H1 (cell line): ENCODE data around the gene TLR4. TPM values are rescaled to one million over a fixed set of nuclear protein-coding genes. Genes with fewer than 3 reads are reported as not detected.

ENCODE experiments used
- CTCF ChIA-PET: fragments of 300-600 bp; sonication (Branson Sonifier 250); formaldehyde crosslinking; loops from one replicate; lab custom pipeline; 2021; ENCODE audit not compliant: partially characterized antibody; lab: Charles Lee
- POLR2A ChIA-PET: fragments of 300-600 bp; sonication (Branson Sonifier 250); formaldehyde crosslinking; loops from one replicate; lab custom pipeline; 2021; ENCODE audit warnings: inconsistent platforms; ENCODE audit not compliant: partially characterized antibody; lab: Charles Lee
- DNase-seq, 2 experiments: peaks; one replicate each; pipeline versions ENCODE4 v3.0.0 to v3.0.0-alpha.2; 2010 to 2022; ENCODE audit warnings: low spot score in 2 of 2, low read depth in 1 of 2, mixed read lengths in 1 of 2
- FAIRE-seq: peaks from 2 replicates; lab custom pipeline; 2011; peaks lifted over from hg19 to GRCh38; lab: Jason Lieb, UNC
- H2AFZ ChIP-seq: 2 replicates; pipeline ENCODE4 v1.8.1; 2012; ENCODE audit warnings: low read length, inconsistent platforms
- H2AK5ac ChIP-seq: 2 replicates; pipeline ENCODE4 v1.6.1; 2013; ENCODE audit warnings: low read depth, low read length
- H2BK120ac ChIP-seq: replicated peaks from 2 replicates; pipeline ENCODE3; 2013; ENCODE audit warnings: low read depth, low read length, inconsistent platforms
- H2BK12ac ChIP-seq: 2 replicates; pipeline ENCODE4 v1.6.1; 2013; ENCODE audit warnings: low read depth, low read length
- H2BK15ac ChIP-seq: 2 replicates; pipeline ENCODE4 v1.6.1; 2013; ENCODE audit warnings: low read length
- H2BK20ac ChIP-seq: 2 replicates; pipeline ENCODE4 v1.6.1; 2013; ENCODE audit warnings: low read length
- H2BK5ac ChIP-seq: 2 replicates; pipeline ENCODE4 v1.6.1; 2013; ENCODE audit warnings: low read depth, low read length
- H3K14ac ChIP-seq: 2 replicates; pipeline ENCODE4 v1.6.1; 2013; ENCODE audit warnings: inconsistent platforms; ENCODE audit not compliant: insufficient read length
- H3K18ac ChIP-seq: 2 replicates; pipeline ENCODE4 v1.6.1; 2013; ENCODE audit warnings: low read length; ENCODE audit errors: extremely low read depth
- H3K23ac ChIP-seq: 2 replicates; pipeline ENCODE4 v1.6.1; 2013; ENCODE audit warnings: inconsistent platforms; ENCODE audit not compliant: insufficient read length
- H3K23me2 ChIP-seq: 2 replicates; pipeline ENCODE4 v1.6.1; 2013; ENCODE audit warnings: low read depth, low read length
- H3K27ac ChIP-seq: 2 replicates; pipeline ENCODE4 v1.6.1; 2011; ENCODE audit warnings: low read depth, low read length, inconsistent platforms
- H3K27me3 ChIP-seq, 4 experiments: replicated peaks in 1 of 4; 1 replicate in 1 of 4; 2 replicates in 3 of 4; pipeline versions ENCODE4 v1.6.1 to v1.8.1; 2011 to 2013; ENCODE audit warnings: low read length in 3 of 4, mild to moderate bottlenecking in 3 of 4, inconsistent platforms in 2 of 4, mixed read lengths in 2 of 4, moderate library complexity in 1 of 4; ENCODE audit not compliant: control insufficient read depth in 3 of 4, insufficient read depth in 3 of 4; ENCODE audit errors: extremely low read depth in 1 of 4
- H3K36me3 ChIP-seq, 4 experiments: 2 replicates each; pipeline versions ENCODE4 v1.6.1 to v1.8.1; 2011 to 2013; ENCODE audit warnings: mild to moderate bottlenecking in 4 of 4, low read length in 3 of 4, moderate library complexity in 2 of 4, control low read depth in 1 of 4, inconsistent platforms in 1 of 4; ENCODE audit not compliant: insufficient read depth in 4 of 4, control insufficient read depth in 2 of 4
- H3K4ac ChIP-seq: replicated peaks from 2 replicates; pipeline ENCODE3; 2013; ENCODE audit warnings: low read length, low read depth, mixed read lengths, inconsistent platforms; ENCODE audit not compliant: insufficient read length
- H3K4me1 ChIP-seq, 4 experiments: replicated peaks in 1 of 4; 1 replicate in 1 of 4; 2 replicates in 3 of 4; pipeline versions ENCODE4 v1.6.1 to v1.8.1; 2011 to 2013; ENCODE audit warnings: low read length in 3 of 4, inconsistent platforms in 2 of 4, mixed read lengths in 1 of 4; ENCODE audit not compliant: insufficient read depth in 4 of 4, control insufficient read depth in 3 of 4
- H3K4me2 ChIP-seq, 2 experiments: 2 replicates each; pipeline versions ENCODE4 v1.6.1 to v1.8.1; 2011 to 2013; ENCODE audit warnings: low read depth in 2 of 2, low read length in 2 of 2, control low read depth in 1 of 2, inconsistent platforms in 1 of 2, mild to moderate bottlenecking in 1 of 2; ENCODE audit not compliant: insufficient read depth in 1 of 2
- H3K4me3 ChIP-seq, 4 experiments: fragments of 200-600, 300-600 bp in 1 of 4; sonication (generic), shearing (Covaris generic), sonication (Bioruptor Twin) in 1 of 4; 2 replicates each; pipeline versions ENCODE4 v1.5.1 to v1.8.1; 2011 to 2016; ENCODE audit warnings: low read length in 4 of 4, low read depth in 3 of 4, control low read depth in 2 of 4, inconsistent platforms in 2 of 4, mild to moderate bottlenecking in 2 of 4, mixed read lengths in 1 of 4, moderate library complexity in 1 of 4; ENCODE audit not compliant: insufficient read depth in 2 of 4; ENCODE audit errors: extremely low read depth in 1 of 4
- H3K56ac ChIP-seq: replicated peaks from 2 replicates; pipeline ENCODE3; 2013; ENCODE audit warnings: low read depth, mild to moderate bottlenecking, mixed read lengths, low read length, inconsistent platforms; ENCODE audit not compliant: insufficient read length
- H3K79me1 ChIP-seq: 2 replicates; pipeline ENCODE4 v1.6.1; 2013; ENCODE audit warnings: low read depth, low read length, control low read depth
- H3K79me2 ChIP-seq, 2 experiments: 2 replicates each; pipeline versions ENCODE4 v1.6.1 to v1.8.1; 2012 to 2013; ENCODE audit warnings: low read length in 2 of 2, mild to moderate bottlenecking in 2 of 2, inconsistent platforms in 1 of 2; ENCODE audit not compliant: insufficient read depth in 2 of 2, control insufficient read depth in 1 of 2
- H3K9ac ChIP-seq, 4 experiments: replicated peaks in 1 of 4; 1 replicate in 1 of 4; 2 replicates in 3 of 4; pipeline versions ENCODE4 v1.6.1 to v1.8.1; 2011 to 2013; ENCODE audit warnings: low read depth in 3 of 4, low read length in 3 of 4, control low read depth in 2 of 4, mild to moderate bottlenecking in 2 of 4, moderate library complexity in 2 of 4, inconsistent platforms in 1 of 4; ENCODE audit errors: extremely low read depth in 1 of 4
- H3K9me3 ChIP-seq, 2 experiments: 2 replicates each; pipeline versions ENCODE4 v1.6.1 to v1.8.1; 2012 to 2013; ENCODE audit warnings: mild to moderate bottlenecking in 2 of 2, moderate library complexity in 2 of 2, control low read depth in 1 of 2, inconsistent platforms in 1 of 2, low read depth in 1 of 2, low read length in 1 of 2, mixed read lengths in 1 of 2; ENCODE audit not compliant: insufficient read depth in 2 of 2
- H4K20me1 ChIP-seq, 2 experiments: replicated peaks in 1 of 2; 2 replicates each; pipeline versions ENCODE3 to v1.8.1; 2011 to 2013; ENCODE audit warnings: inconsistent platforms in 2 of 2, low read length in 2 of 2, mild to moderate bottlenecking in 1 of 2; ENCODE audit not compliant: insufficient read depth in 2 of 2, control insufficient read depth in 1 of 2
- H4K5ac ChIP-seq: 2 replicates; pipeline ENCODE4 v1.6.1; 2013; ENCODE audit warnings: low read length, low read depth, mixed read lengths, inconsistent platforms; ENCODE audit not compliant: insufficient read length
- H4K8ac ChIP-seq: 2 replicates; pipeline ENCODE4 v1.8.0; 2013; ENCODE audit warnings: mild to moderate bottlenecking, moderate library complexity, low read length, inconsistent platforms; ENCODE audit not compliant: insufficient read depth; ENCODE audit errors: extremely low read depth
- H4K91ac ChIP-seq: replicated peaks from 2 replicates; pipeline ENCODE3; 2013; ENCODE audit warnings: low read length, mixed read lengths, inconsistent platforms; ENCODE audit not compliant: insufficient read length
- BACH1 ChIP-seq: IDR thresholded peaks from 2 replicates; pipeline ENCODE4 v1.6.1; 2012; ENCODE audit warnings: low read length, improper control_type of control experiment
- EZH2 ChIP-seq: fragments of 200-600 bp; sonication (generic); IDR thresholded peaks from 2 replicates; pipeline ENCODE4 v1.7.1; 2012; ENCODE audit warnings: low read depth, mild to moderate bottlenecking, moderate library complexity, low read length, inconsistent platforms; ENCODE audit not compliant: severe bottlenecking
- HDAC2 ChIP-seq, 2 experiments: fragments of 300-600 bp in 1 of 2; sonication (generic) in 1 of 2; IDR thresholded peaks; 2 replicates each; pipeline ENCODE4 v1.6.1; 2011 to 2012; ENCODE audit warnings: low read depth in 2 of 2, low read length in 2 of 2, mild to moderate bottlenecking in 2 of 2, moderate library complexity in 2 of 2, borderline replicate concordance in 1 of 2, inconsistent platforms in 1 of 2
- HDAC6 ChIP-seq: IDR thresholded peaks from one replicate; pipeline ENCODE4 v1.7.1; 2012; ENCODE audit warnings: low read depth, mild to moderate bottlenecking, inconsistent platforms, low read length, moderate library complexity
- KDM4A ChIP-seq: IDR thresholded peaks from one replicate; pipeline ENCODE4 v1.7.1; 2012; ENCODE audit warnings: low read depth, mild to moderate bottlenecking, moderate library complexity, low read length, inconsistent platforms; ENCODE audit not compliant: severe bottlenecking
- KDM5A ChIP-seq: fragments of 200-600 bp; IDR thresholded peaks from 2 replicates; pipeline ENCODE4 v1.7.1; 2012; ENCODE audit warnings: mild to moderate bottlenecking, low read length, inconsistent platforms, mixed read lengths
- MAFK ChIP-seq: IDR thresholded peaks from 2 replicates; pipeline ENCODE4 v1.6.1; 2012; ENCODE audit warnings: low read depth, mild to moderate bottlenecking, improper control_type of control experiment, low read length
- POLR2AphosphoS5 ChIP-seq: IDR thresholded peaks from 2 replicates; pipeline ENCODE4 v1.6.1; 2011; ENCODE audit warnings: low read depth, low read length
- RXRA ChIP-seq: IDR thresholded peaks from 2 replicates; pipeline ENCODE4 v1.6.1; 2011; ENCODE audit warnings: low read depth, mild to moderate bottlenecking, low read length, moderate library complexity; ENCODE audit not compliant: insufficient read depth
- SIN3A ChIP-seq, 2 experiments: IDR thresholded peaks in 1 of 2; conservative IDR thresholded peaks in 1 of 2; 2 replicates each; pipeline ENCODE4 v1.6.1; 2011 to 2012; ENCODE audit warnings: low read length in 2 of 2, improper control_type of control experiment in 1 of 2, low read depth in 1 of 2, mild to moderate bottlenecking in 1 of 2
- SRF ChIP-seq: IDR thresholded peaks from 2 replicates; pipeline ENCODE4 v1.6.1; 2011; ENCODE audit warnings: mild to moderate bottlenecking, low read depth, low read length, moderate library complexity
- SUZ12 ChIP-seq: fragments of 200-600 bp; sonication (generic); IDR thresholded peaks from 2 replicates; pipeline ENCODE4 v1.6.1; 2012; ENCODE audit warnings: mild to moderate bottlenecking, inconsistent platforms, low read length, moderate library complexity, mixed read lengths
- WGBS, 2 experiments: shearing (Covaris generic) in 1 of 2; methylation state at CpG; one replicate each; pipeline versions ENCODE4 v1.1.6 to v1.1.7; 2013 to 2015; ENCODE audit warnings: low lambda C conversion rate in 2 of 2, mixed read lengths in 2 of 2, inconsistent platforms in 1 of 2, low coverage in 1 of 2, missing lambda C conversion rate in 1 of 2; ENCODE audit not compliant: insufficient replicate concordance in 2 of 2, insufficient coverage in 1 of 2, insufficient read length in 1 of 2; ENCODE audit errors: extremely low coverage in 1 of 2, missing lambda C conversion rate in 1 of 2; 5-methylcytosine and 5-hydroxymethylcytosine counted together
- polyA plus RNA-seq, 7 experiments: library from polyadenylated mRNA; depleted of rRNA in 3 of 7; stranded (reverse) in 5 of 7; unstranded in 2 of 7; fragments of >200 nt in 5 of 7; fragments of 200-250 nt in 2 of 7; gene quantifications; 1 replicate in 5 of 7; 2 replicates in 1 of 7; 4 replicates in 1 of 7; pipeline versions ENCODE4 v1.2.1 to v1.2.3, GENCODE V29; 2011 to 2013; ENCODE audit warnings: missing spikeins in 2 of 7, mixed read lengths in 2 of 7
- total RNA-seq: library from RNA; stranded (reverse); fragmentation: NEBNext Ultra II Directional; extraction: Animal tissue kit (Norgen Biotek cat#: 25700); gene quantifications from 2 replicates; pipeline ENCODE4 v1.2.1, GENCODE V29; 2021
- TF ChIP-seq, protein P1 (sequence below): IDR thresholded peaks from 2 replicates; pipeline ENCODE4 v1.6.1; 2012; ENCODE audit warnings: inconsistent platforms

TLR4 gene
- total and polyA plus RNA-seq, 2 of the 8 experiments (the other 6 are each of a cell fraction or from before 2014, with no cell fraction given), result 0.02 to 0.17 TPM

GRCh38 chr9:117671468-117671867 lies 32.7 kb upstream of the TLR4 start:
- no peak overlapping the region for H3K4ac ChIP-seq
- H2BK5ac ChIP-seq, result no peak overlapping the region
- H3K4me2 ChIP-seq, result no peak overlapping the region
- H2BK120ac ChIP-seq, result no peak overlapping the region
- no peak overlapping the region for H2AK5ac ChIP-seq
- H4K8ac ChIP-seq, result no peak overlapping the region
- no peak for TF ChIP-seq MAFK
- no peak for TF ChIP-seq HDAC6
- no peak for TF ChIP-seq SRF
- no peak for TF ChIP-seq POLR2AphosphoS5
- no peak for TF ChIP-seq KDM4A
- no peak for TF ChIP-seq EZH2
- TF ChIP-seq RXRA, result no peak
- TF ChIP-seq SIN3A (conservative IDR thresholded peaks at IDR 0.05 in 1 of 2, IDR thresholded peaks at IDR 0.05 in 1 of 2; ENCODE audit: low read depth in 1 of 2, low read length in 2 of 2), result no peak
- TF ChIP-seq SUZ12, result no peak
- TF ChIP-seq, protein P1, sequence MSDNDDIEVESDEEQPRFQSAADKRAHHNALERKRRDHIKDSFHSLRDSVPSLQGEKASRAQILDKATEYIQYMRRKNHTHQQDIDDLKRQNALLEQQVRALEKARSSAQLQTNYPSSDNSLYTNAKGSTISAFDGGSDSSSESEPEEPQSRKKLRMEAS, result no peak
- no peak for TF ChIP-seq KDM5A
- no peak for TF ChIP-seq HDAC2 (IDR thresholded peaks at IDR 0.05; ENCODE audit: borderline replicate concordance in 1 of 2, low read depth in 2 of 2, low read length in 2 of 2)
- no peak for TF ChIP-seq BACH1
- no peaks in the 10 kb centered on the region for H3K27me3 ChIP-seq
- ChIA-PET POLR2A (no interaction called here), CTCF (no interaction called here)
- no peaks in the 10 kb centered on the region for H3K4me1 ChIP-seq
- DNase-seq (no peak), FAIRE-seq (no peak)
- no peaks in the 10 kb centered on the region for H3K79me1 ChIP-seq
- no peak overlapping the region for H4K91ac ChIP-seq
- H3K56ac ChIP-seq, result no peak overlapping the region
- no peak overlapping the region for H2BK20ac ChIP-seq
- H2AFZ ChIP-seq, result no peak overlapping the region
- H3K9ac ChIP-seq, result no peak overlapping the region
- 83% methylated on average over 1 of the region's 1 CpG; no CpG with 5 or more reads in 1 of the 2 experiments for WGBS, 2 experiments
- no peak overlapping the region for H3K4me3 ChIP-seq
- H4K20me1 ChIP-seq, result no peaks in the 10 kb centered on the region
- H3K14ac ChIP-seq, result no peak overlapping the region
- no peak overlapping the region for H4K5ac ChIP-seq
- H3K9me3 ChIP-seq, result no peaks in the 10 kb centered on the region
- no peaks in the 10 kb centered on the region for H3K36me3 ChIP-seq
- H3K23ac ChIP-seq, result no peak overlapping the region
- peaks cover 1% of the 10 kb centered on the region; the same call in 1 of the 2 replicates for H3K23me2 ChIP-seq
- no peak overlapping the region for H3K27ac ChIP-seq
- H2BK15ac ChIP-seq, result no peak overlapping the region
- H2BK12ac ChIP-seq, result no peak overlapping the region
- H3K79me2 ChIP-seq, result no peaks in the 10 kb centered on the region
- no peak overlapping the region for H3K18ac ChIP-seq
